Stimulated activated CD8-positive, alpha-beta memory T cell treated with anti-CD3 and anti-CD28 coated beads, Interleukin-12 subunit alpha, Interleukin-12 subunit beta, amount 100 ng/mL, for 4 hours (primary cell): Measurements from ENCODE around the gene GUCY2C.

ENCODE experiments used
- DNase-seq: peaks from one replicate; pipeline ENCODE4 v3.0.0-alpha.2; 2020; ENCODE audit warnings: low read depth

GUCY2C gene

GRCh38 chr12:14567351-14568162 lies 128.8 kb downstream of the GUCY2C start, which contains the start of gene PLBD1:
TSS of gene PLBD1 (minus strand) at chr12:14567883. CDS start at chr12:14567696, 187 bp downstream.
- no peak for DNase-seq

GRCh38 chr12:14564336-14564959 lies 132.0 kb downstream of the GUCY2C start:
- no peak for DNase-seq

DNA sequence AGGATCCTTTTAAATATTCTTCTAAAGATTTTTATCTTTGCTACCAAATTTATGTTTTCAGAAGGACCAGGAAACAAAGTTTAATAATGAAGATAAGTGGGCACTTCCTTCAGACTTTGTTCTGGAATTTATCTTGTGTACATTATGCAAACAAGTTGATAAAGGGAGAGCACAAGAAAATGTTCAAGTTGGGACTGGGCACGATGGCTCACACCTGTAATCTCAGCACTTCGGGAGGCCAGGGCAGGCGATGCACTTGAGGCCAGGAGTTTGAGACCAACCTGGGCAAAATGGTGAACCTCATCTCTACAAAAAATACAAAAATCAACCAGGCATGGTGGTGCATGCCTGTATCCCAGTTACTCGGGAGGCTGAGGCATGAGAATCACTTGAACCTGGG lies 133.4 kb downstream of the GUCY2C start:
- DNase-seq: no peak
